GM21786 (cell line): ENCODE measurements around the gene FAM89A.
A peak's percentile ranks its signal among the peaks of the same experiment; 100 is the strongest.

ENCODE experiments used
- ATAC-seq: cut with Tn5 transposase; IDR thresholded peaks from one replicate; pipeline ENCODE4 v1.9.1; 2021; ENCODE audit not compliant: unreplicated experiment

The FAM89A gene

GRCh38 chr1:231040019-231040799 is at the start of gene FAM89A:
Gene FAM89A, minus strand, starts transcription at chr1:231040254. Its CDS starts 43 bp downstream, at chr1:231040211.
- peak; percentile 62 for ATAC-seq

- ATAC-seq = no peak
Measured at GRCh38 chr1:231084353-231084752, 44.3 kb upstream of the FAM89A start.

GRCh38 chr1:231079163-231079562 is 39.1 kb upstream of the FAM89A start:
- ATAC-seq = no peak

GRCh38 chr1:231078250-231078649 is 38.2 kb upstream of the FAM89A start:
- no peak for ATAC-seq

- no peak for ATAC-seq
Measured at GRCh38 chr1:231076802-231077201, 36.7 kb upstream of the FAM89A start.

GRCh38 chr1:231075497-231075896 is 35.4 kb upstream of the FAM89A start:
- ATAC-seq = no peak

GRCh38 chr1:231075020-231075419 is 35.0 kb upstream of the FAM89A start:
- ATAC-seq = no peak

- no peak for ATAC-seq
Measured at GRCh38 chr1:231074046-231074445, 34.0 kb upstream of the FAM89A start.

- no peak for ATAC-seq
Measured at GRCh38 chr1:231073331-231073730, 33.3 kb upstream of the FAM89A start.

- no peak for ATAC-seq
Measured at GRCh38 chr1:231072502-231073094, 32.5 kb upstream of the FAM89A start.

- no peak for ATAC-seq
Measured at GRCh38 chr1:231072041-231072440, 32.0 kb upstream of the FAM89A start.

- no peak for ATAC-seq
Measured at GRCh38 chr1:231070758-231071444, 30.8 kb upstream of the FAM89A start.

- no peak for ATAC-seq
Measured at GRCh38 chr1:231069333-231069732, 29.3 kb upstream of the FAM89A start.

GRCh38 chr1:231068762-231069161 is 28.7 kb upstream of the FAM89A start:
- ATAC-seq = no peak

GRCh38 chr1:231065510-231066241 is 25.6 kb upstream of the FAM89A start:
- ATAC-seq = no peak

- ATAC-seq = no peak
Measured at GRCh38 chr1:231064418-231064817, 24.4 kb upstream of the FAM89A start.

GRCh38 chr1:231063331-231063730 is 23.3 kb upstream of the FAM89A start:
- ATAC-seq = no peak

- ATAC-seq = no peak
Measured at GRCh38 chr1:231062500-231063270, 22.6 kb upstream of the FAM89A start.

GRCh38 chr1:231059566-231060193 is 19.6 kb upstream of the FAM89A start:
- ATAC-seq = no peak
